ENCODE results near the gene N4BP3.

DNA sequence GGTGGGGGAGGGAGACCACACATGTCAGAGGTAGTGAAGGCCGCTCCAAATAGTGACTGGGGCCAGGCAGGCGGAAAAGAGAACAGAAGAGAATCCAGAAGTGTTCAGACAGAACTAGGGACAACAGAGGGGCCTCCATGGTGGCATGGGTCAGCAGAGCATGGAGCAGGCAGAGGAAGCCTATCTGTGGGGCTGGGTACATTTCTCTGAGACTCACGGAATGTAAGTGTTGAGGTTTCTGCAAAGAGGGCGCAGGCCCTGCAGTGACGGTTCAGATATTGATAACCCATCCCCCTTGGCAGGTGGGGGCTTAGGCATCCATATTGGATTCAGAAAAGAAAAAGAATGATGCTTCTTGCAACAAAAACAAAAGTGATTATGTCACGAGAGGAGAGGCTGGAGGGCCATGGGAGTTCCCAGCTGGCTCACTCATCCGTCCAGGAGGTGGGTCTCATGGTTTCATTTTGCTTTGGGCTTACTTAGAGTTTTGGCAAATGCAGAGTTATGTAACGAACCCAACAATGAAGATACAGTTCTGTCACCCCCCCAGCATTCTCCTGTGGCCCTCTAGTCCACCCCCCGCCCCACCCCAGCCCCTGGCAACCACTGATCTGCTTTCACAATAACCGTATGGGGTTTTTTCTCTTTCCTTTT, 12.0 kb downstream of the N4BP3 start:
- no peak for TF ChIP-seq POLR2A (IDR thresholded peaks at IDR 0.05)
- TF ChIP-seq, protein P1, sequence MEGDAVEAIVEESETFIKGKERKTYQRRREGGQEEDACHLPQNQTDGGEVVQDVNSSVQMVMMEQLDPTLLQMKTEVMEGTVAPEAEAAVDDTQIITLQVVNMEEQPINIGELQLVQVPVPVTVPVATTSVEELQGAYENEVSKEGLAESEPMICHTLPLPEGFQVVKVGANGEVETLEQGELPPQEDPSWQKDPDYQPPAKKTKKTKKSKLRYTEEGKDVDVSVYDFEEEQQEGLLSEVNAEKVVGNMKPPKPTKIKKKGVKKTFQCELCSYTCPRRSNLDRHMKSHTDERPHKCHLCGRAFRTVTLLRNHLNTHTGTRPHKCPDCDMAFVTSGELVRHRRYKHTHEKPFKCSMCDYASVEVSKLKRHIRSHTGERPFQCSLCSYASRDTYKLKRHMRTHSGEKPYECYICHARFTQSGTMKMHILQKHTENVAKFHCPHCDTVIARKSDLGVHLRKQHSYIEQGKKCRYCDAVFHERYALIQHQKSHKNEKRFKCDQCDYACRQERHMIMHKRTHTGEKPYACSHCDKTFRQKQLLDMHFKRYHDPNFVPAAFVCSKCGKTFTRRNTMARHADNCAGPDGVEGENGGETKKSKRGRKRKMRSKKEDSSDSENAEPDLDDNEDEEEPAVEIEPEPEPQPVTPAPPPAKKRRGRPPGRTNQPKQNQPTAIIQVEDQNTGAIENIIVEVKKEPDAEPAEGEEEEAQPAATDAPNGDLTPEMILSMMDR (IDR thresholded peaks at IDR 0.05), result no peak
